ENCODE measurements around the gene PPP2R3B.
"Not testable (repeated sequence)": the region's sequence is repeated elsewhere in the genome, so short reads cannot be mapped to it uniquely, and the experiment has no call there.

PPP2R3B gene

GRCh38 chrX:333611-334311 lies 52.9 kb downstream of the PPP2R3B start:
- no peak overlapping the region for H3K9ac ChIP-seq (ENCODE audit: low read length)
- no peaks in the 10 kb centered on the region for H3K27me3 ChIP-seq (ENCODE audit: control insufficient read depth, insufficient read depth, low read length)
- H3K9me3 ChIP-seq (ENCODE audit: control insufficient read depth, insufficient read depth, low read depth, low read length): peaks cover 5% of the 10 kb centered on the region; the same call in 1 of the 2 replicates
- no peak overlapping the region for H3K27ac ChIP-seq (ENCODE audit: low read depth, low read length)
- no peak overlapping the region for H3K4me3 ChIP-seq (ENCODE audit: low read depth, low read length)
- H3K4me1 ChIP-seq (ENCODE audit: control insufficient read depth, insufficient read depth, low read length): no peaks in the 10 kb centered on the region
- peaks cover 43% of the 10 kb centered on the region for H3K36me3 ChIP-seq (ENCODE audit: control insufficient read depth, insufficient read depth, low read length)

GRCh38 chrX:332916-333610 lies 53.6 kb downstream of the PPP2R3B start:
- peaks cover 5% of the 10 kb centered on the region; the same call in 1 of the 2 replicates for H3K9me3 ChIP-seq (ENCODE audit: control insufficient read depth, insufficient read depth, low read depth, low read length)
- H3K36me3 ChIP-seq (ENCODE audit: control insufficient read depth, insufficient read depth, low read length): peaks cover 38% of the 10 kb centered on the region
- no peaks in the 10 kb centered on the region for H3K27me3 ChIP-seq (ENCODE audit: control insufficient read depth, insufficient read depth, low read length)
- no peak overlapping the region for H3K4me3 ChIP-seq (ENCODE audit: low read depth, low read length)
- no peak overlapping the region for H3K27ac ChIP-seq (ENCODE audit: low read depth, low read length)
- no peaks in the 10 kb centered on the region for H3K4me1 ChIP-seq (ENCODE audit: control insufficient read depth, insufficient read depth, low read length)
- no peak overlapping the region for H3K9ac ChIP-seq (ENCODE audit: low read length)

GRCh38 chrX:332496-332860 lies 54.2 kb downstream of the PPP2R3B start:
- H3K9me3 ChIP-seq (ENCODE audit: control insufficient read depth, insufficient read depth, low read depth, low read length): peaks cover 5% of the 10 kb centered on the region; the same call in 1 of the 2 replicates
- peaks cover 32% of the 10 kb centered on the region for H3K36me3 ChIP-seq (ENCODE audit: control insufficient read depth, insufficient read depth, low read length)
- H3K27ac ChIP-seq (ENCODE audit: low read depth, low read length): no peak overlapping the region
- no peak overlapping the region for H3K4me3 ChIP-seq (ENCODE audit: low read depth, low read length)
- H3K27me3 ChIP-seq (ENCODE audit: control insufficient read depth, insufficient read depth, low read length): no peaks in the 10 kb centered on the region
- no peak overlapping the region for H3K9ac ChIP-seq (ENCODE audit: low read length)
- no peaks in the 10 kb centered on the region for H3K4me1 ChIP-seq (ENCODE audit: control insufficient read depth, insufficient read depth, low read length)

- H3K4me1 ChIP-seq (ENCODE audit: control insufficient read depth, insufficient read depth, low read length): no peaks in the 10 kb centered on the region
- no peak overlapping the region for H3K27ac ChIP-seq (ENCODE audit: low read depth, low read length)
- 0 out of 2 replicates have a peak, but pooled peaks cover 3% of the 10 kb centered on the region for H3K9me3 ChIP-seq (ENCODE audit: control insufficient read depth, insufficient read depth, low read depth, low read length)
- H3K27me3 ChIP-seq (ENCODE audit: control insufficient read depth, insufficient read depth, low read length): no peaks in the 10 kb centered on the region
- peak overlapping the region; percentile 73 for H3K9ac ChIP-seq (ENCODE audit: low read length)
- H3K4me3 ChIP-seq (ENCODE audit: low read depth, low read length): peak overlapping the region; percentile 56
- H3K36me3 ChIP-seq (ENCODE audit: control insufficient read depth, insufficient read depth, low read length): peaks cover 29% of the 10 kb centered on the region
Observed at GRCh38 chrX:331825-332495, 54.7 kb downstream of the PPP2R3B start.

- Histone ChIP-seq H3K27me3 (ENCODE audit: control insufficient read depth, insufficient read depth, low read length) (no peaks in the 10 kb centered on the region), H3K27ac (ENCODE audit: low read depth, low read length) (no peak overlapping the region), H3K4me3 (ENCODE audit: low read depth, low read length) (peak overlapping the region; percentile 56), H3K4me1 (ENCODE audit: control insufficient read depth, insufficient read depth, low read length) (no peaks in the 10 kb centered on the region), H3K9me3 (ENCODE audit: control insufficient read depth, insufficient read depth, low read depth, low read length) (0 out of 2 replicates have a peak, but pooled peaks cover 3% of the 10 kb centered on the region), H3K36me3 (ENCODE audit: control insufficient read depth, insufficient read depth, low read length) (peaks cover 23% of the 10 kb centered on the region), H3K9ac (ENCODE audit: low read length) (peak overlapping the region; percentile 73)
Observed at GRCh38 chrX:331151-331824, 55.4 kb downstream of the PPP2R3B start.

DNA sequence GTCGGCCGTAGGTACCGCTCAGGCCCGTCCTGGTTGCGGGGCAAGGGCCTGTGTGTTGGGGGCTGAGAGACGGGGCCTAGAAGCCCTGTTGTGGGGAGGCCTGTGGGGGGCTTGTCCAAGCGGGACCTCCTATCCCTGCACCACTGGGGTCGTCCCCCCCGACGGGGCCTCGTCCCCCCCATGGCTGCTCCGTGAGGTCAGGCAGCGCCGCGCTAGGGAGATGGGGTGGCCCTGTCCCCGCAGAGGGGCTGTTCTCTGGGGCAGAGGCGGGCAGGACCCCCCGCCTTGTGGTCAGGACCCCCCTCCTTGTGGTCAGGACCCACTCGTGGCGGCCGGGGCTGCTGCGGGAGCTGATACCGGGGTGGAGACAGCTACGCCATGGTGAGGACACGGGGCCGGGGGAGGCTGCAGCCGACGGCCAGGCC lies 56.0 kb downstream of the PPP2R3B start:
- Histone ChIP-seq H3K4me3 (ENCODE audit: low read depth, low read length) (peak overlapping the region; percentile 56; the same call in 1 of the 2 replicates), H3K27me3 (ENCODE audit: control insufficient read depth, insufficient read depth, low read length) (no peaks in the 10 kb centered on the region), H3K9me3 (ENCODE audit: control insufficient read depth, insufficient read depth, low read depth, low read length) (0 out of 2 replicates have a peak, but pooled peaks cover 3% of the 10 kb centered on the region), H3K9ac (ENCODE audit: low read length) (peak overlapping the region; percentile 73), H3K27ac (ENCODE audit: low read depth, low read length) (no peak overlapping the region), H3K36me3 (ENCODE audit: control insufficient read depth, insufficient read depth, low read length) (peaks cover 19% of the 10 kb centered on the region), H3K4me1 (ENCODE audit: control insufficient read depth, insufficient read depth, low read length) (0 out of 2 replicates have a peak, but pooled peaks cover 3% of the 10 kb centered on the region)

DNA sequence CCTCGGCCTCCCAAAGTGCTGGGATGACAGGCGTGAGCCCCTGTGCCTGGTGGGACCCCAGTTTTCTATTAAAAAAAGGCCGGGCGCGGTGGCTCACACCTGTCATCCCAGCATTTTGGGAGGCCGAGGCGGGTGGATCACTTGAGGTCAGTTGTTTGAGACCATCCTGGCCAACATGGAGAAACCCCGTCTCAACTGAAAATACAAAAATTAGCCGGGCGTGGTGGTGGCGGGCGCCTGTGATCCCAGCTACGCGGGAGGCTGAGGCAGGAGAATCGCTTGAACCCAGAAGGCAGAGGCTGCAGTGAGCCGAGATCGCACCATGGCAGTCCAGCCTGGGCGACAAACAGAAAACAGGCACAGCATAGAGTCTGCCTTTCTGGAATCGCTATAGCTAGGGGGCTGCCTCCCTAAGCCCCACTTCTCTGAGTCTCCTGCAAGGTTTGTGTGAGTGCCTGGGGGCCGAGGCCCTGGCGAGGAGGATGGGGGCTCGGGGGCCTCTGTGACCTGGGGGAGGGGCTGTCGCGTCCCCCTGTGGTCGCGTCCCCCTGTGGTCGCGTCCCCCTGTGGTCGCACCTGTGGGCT lies 56.5 kb downstream of the PPP2R3B start:
- not testable (repeated sequence) for H3K4me1 ChIP-seq (ENCODE audit: control insufficient read depth, insufficient read depth, low read length); H3K27me3 ChIP-seq (ENCODE audit: control insufficient read depth, insufficient read depth, low read length); H3K27ac ChIP-seq (ENCODE audit: low read depth, low read length); H3K4me3 ChIP-seq (ENCODE audit: low read depth, low read length); H3K9me3 ChIP-seq (ENCODE audit: control insufficient read depth, insufficient read depth, low read depth, low read length); H3K9ac ChIP-seq (ENCODE audit: low read length)
- H3K36me3 ChIP-seq (ENCODE audit: control insufficient read depth, insufficient read depth, low read length): peaks cover 15% of the 10 kb centered on the region

DNA sequence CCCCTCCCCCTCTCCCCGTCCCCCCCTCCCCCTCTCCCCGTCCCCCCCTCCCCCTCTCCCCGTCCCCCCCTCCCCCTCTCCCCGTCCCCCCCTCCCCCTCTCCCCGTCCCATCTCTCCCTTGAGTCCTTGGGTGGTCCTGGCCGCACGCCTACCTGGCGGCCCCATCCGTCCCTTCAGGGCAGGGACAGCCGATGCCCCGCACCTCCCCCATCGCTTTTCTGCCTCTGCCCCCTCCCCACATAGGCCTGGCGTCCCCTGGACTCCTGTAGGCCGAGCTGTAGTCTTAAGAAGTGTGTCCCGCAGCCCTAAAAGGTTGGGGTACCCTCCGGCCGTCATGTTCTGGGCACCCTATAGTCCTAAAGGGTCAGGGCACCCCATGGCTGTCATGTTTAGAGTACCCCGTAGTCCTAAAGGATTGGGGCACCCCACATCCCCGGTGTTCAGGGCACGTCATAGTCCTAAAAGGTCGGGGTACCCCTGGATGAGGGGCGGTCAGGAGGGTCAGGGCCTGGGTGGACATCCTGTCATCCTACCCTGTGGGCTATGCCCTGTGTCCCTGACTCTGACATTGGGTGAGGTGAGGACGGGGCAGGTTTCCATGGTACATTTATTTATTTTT lies 57.3 kb downstream of the PPP2R3B start:
- Histone ChIP-seq H3K27ac (ENCODE audit: low read depth, low read length) (no peak overlapping the region), H3K4me3 (ENCODE audit: low read depth, low read length) (no peak overlapping the region), H3K36me3 (ENCODE audit: control insufficient read depth, insufficient read depth, low read length) (peaks cover 15% of the 10 kb centered on the region), H3K9ac (ENCODE audit: low read length) (no peak overlapping the region), H3K4me1 (ENCODE audit: control insufficient read depth, insufficient read depth, low read length) (0 out of 2 replicates have a peak, but pooled peaks cover 5% of the 10 kb centered on the region), H3K9me3 (ENCODE audit: control insufficient read depth, insufficient read depth, low read depth, low read length) (0 out of 2 replicates have a peak, but pooled peaks cover 3% of the 10 kb centered on the region), H3K27me3 (ENCODE audit: control insufficient read depth, insufficient read depth, low read length) (no peaks in the 10 kb centered on the region)

- Histone ChIP-seq H3K4me3 (ENCODE audit: low read depth, low read length) (no peak overlapping the region), H3K4me1 (ENCODE audit: control insufficient read depth, insufficient read depth, low read length) (peaks cover 9% of the 10 kb centered on the region; the same call in 1 of the 2 replicates), H3K36me3 (ENCODE audit: control insufficient read depth, insufficient read depth, low read length) (0 out of 2 replicates have a peak, but pooled peaks cover under 1% of the 10 kb centered on the region), H3K9me3 (ENCODE audit: control insufficient read depth, insufficient read depth, low read depth, low read length) (0 out of 2 replicates have a peak, but pooled peaks cover 3% of the 10 kb centered on the region), H3K27me3 (ENCODE audit: control insufficient read depth, insufficient read depth, low read length) (no peaks in the 10 kb centered on the region), H3K9ac (ENCODE audit: low read length) (no peak overlapping the region), H3K27ac (ENCODE audit: low read depth, low read length) (no peak overlapping the region)
Observed at GRCh38 chrX:327660-328126, 59.0 kb downstream of the PPP2R3B start.

DNA sequence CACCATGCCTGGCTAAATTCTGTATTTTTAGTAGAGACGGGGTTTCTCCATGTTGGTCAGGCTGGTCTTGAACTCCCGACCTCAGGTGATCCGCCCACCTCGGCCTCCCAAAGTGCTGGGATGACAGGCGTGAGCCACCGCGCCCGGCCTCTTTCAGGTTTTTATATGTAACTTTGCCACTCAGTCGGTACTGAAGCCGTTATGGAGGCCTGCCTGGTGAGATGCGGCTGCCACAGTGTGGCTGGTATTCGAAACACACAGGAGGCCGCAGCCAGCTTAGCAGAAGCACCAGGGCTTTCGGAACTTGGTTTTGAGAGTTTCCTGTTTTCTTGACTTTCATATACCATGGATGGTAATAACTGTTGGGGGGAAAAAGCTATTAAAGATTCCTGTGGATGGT lies 62.0 kb downstream of the PPP2R3B start:
- not testable (repeated sequence) for H3K9me3 ChIP-seq (ENCODE audit: control insufficient read depth, insufficient read depth, low read depth, low read length); H3K9ac ChIP-seq (ENCODE audit: low read length); H3K36me3 ChIP-seq (ENCODE audit: control insufficient read depth, insufficient read depth, low read length); H3K27me3 ChIP-seq (ENCODE audit: control insufficient read depth, insufficient read depth, low read length); H3K4me3 ChIP-seq (ENCODE audit: low read depth, low read length); H3K27ac ChIP-seq (ENCODE audit: low read depth, low read length)
- H3K4me1 ChIP-seq (ENCODE audit: control insufficient read depth, insufficient read depth, low read length): peaks cover 16% of the 10 kb centered on the region; the same call in 1 of the 2 replicates

Measured in HUES6 (cell line).